HG02798 (cell line): Measurements from ENCODE around the gene CCDC148.
"Not testable (repeated sequence)": the region's sequence is repeated elsewhere in the genome, so short reads cannot be mapped to it uniquely, and the experiment has no call there.

Experiments used
- ATAC-seq: cut with Tn5 transposase; IDR thresholded peaks from one replicate; pipeline ENCODE4 v1.9.1; 2021; ENCODE audit warnings: mild to moderate bottlenecking; ENCODE audit not compliant: unreplicated experiment, poor library complexity

The CCDC148 gene

GRCh38 chr2:158380746-158381145, 75.8 kb downstream of the CCDC148 start:
- no peak for ATAC-seq

DNA sequence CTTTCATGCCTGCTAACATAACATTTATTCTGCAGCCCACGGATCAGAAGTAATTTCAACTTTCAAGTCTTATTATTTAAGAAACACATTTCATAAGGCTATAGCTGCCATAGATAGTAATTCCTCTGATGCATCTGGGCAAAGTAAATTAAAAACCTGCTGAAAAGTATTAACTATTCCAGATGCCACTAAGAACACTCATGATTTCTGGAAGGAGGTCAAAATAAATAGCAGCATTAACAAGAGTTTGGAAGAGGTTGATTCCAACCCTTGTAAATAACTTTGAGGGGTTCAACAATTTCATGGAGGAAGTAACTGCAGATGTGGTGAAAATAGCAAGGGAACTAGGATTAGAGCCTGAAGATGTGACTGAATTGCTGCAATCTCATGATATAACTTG, 77.6 kb downstream of the CCDC148 start:
- ATAC-seq: no peak

GRCh38 chr2:158366342-158366741, 90.2 kb downstream of the CCDC148 start:
- no peak for ATAC-seq

- peak; percentile 73 for ATAC-seq
Observed at GRCh38 chr2:158359846-158360245, 96.7 kb downstream of the CCDC148 start.

DNA sequence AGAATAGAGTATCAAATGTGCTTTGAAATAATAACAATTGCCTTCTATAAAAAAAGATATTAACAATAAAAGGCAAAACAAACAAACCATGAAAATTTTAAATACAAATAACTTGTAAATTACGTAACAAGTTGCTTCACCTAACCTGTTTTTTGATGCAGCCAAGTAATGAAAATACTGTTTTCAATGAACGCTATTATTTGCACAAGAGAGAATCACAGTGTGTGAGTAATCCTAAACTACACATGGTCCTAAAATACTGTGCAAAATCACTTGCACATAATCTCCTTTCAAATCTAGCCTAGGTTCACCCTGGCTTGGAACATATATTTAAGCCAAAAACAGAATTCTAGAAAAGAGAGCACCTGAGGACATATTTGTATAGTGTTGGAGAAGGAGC, 98.9 kb downstream of the CCDC148 start:
- ATAC-seq: no peak

- ATAC-seq: no peak
Observed at GRCh38 chr2:158357122-158357521, 99.4 kb downstream of the CCDC148 start.

DNA sequence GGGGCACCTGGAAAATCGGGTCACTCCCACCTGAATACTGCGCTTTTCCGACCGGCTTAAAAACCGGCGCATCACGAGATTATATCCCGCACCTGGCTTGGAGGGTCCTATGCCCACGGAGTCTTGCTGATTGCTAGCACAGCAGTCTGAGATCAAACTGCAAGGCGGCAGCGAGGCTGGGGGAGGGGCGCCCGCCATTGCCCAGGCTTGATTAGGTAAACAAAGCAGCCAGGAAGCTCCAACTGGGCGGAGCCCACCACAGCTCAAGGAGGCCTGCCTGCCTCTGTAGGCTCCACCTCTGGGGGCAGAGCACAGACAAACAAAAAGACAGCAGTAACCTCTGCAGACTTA, 105.1 kb downstream of the CCDC148 start:
- ATAC-seq: not testable (repeated sequence)

DNA sequence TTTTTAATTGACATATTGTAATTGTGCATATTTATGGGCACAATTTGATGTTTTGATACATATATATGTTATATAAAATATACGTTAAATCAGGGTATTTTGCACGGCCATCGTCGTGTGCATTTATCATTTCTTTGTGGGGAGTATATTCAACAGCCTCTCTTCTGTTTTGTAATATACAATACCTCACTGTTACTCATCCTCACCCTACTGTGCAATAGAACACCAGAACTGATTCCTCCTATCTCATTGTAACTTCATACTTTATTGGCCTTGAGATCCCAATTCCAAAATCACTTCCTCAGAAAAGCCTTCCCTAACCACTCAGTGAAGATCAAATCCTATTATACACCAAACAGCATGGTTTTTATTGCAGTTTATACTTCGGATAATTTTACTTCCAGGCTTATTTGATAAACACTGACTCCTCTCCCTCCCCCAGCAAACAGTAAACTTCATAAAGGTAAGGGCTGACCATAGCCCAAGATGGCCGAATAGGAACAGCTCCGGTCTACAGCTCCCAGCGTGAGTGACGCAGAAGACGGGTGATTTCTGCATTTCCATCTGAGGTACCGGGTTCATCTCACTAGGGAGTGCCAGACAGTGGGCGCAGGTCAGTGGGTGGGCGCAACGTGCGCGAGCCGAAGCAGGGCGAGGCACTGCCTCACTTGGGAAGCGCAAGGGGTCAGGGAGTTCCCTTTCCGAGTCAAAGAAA, 105.6 kb downstream of the CCDC148 start:
- ATAC-seq: not testable (repeated sequence)

- no peak for ATAC-seq
Observed at GRCh38 chr2:158346032-158346431, 110.5 kb downstream of the CCDC148 start.

- ATAC-seq: no peak
Observed at GRCh38 chr2:158339513-158339912, 117.0 kb downstream of the CCDC148 start.

GRCh38 chr2:158337018-158337417, 119.5 kb downstream of the CCDC148 start:
- no peak for ATAC-seq

DNA sequence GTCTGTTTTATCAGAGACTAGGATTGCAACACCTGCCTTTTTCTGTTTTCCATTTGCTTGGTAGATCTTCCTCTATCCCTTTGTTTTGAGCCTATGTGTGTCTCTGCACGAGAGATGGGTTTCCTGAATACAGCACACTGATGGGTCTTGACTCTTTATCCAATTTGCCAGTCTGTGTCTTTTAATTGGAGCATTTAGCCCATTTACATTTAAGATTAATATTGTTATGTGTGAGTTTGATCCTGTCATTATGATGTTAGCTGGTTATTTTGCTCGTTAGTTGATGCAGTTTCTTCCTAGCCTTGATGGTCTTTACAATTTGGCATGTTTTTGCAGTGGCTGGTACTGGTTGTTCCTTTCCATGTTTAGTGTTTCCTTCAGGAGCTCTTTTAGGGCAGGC, 124.8 kb downstream of the CCDC148 start:
- ATAC-seq: not testable (repeated sequence)

GRCh38 chr2:158325782-158326340, 130.7 kb downstream of the CCDC148 start:
- no peak for ATAC-seq

GRCh38 chr2:158325031-158325781, 131.3 kb downstream of the CCDC148 start:
- ATAC-seq: no peak

- ATAC-seq: no peak
Observed at GRCh38 chr2:158323381-158323780, 133.2 kb downstream of the CCDC148 start.

DNA sequence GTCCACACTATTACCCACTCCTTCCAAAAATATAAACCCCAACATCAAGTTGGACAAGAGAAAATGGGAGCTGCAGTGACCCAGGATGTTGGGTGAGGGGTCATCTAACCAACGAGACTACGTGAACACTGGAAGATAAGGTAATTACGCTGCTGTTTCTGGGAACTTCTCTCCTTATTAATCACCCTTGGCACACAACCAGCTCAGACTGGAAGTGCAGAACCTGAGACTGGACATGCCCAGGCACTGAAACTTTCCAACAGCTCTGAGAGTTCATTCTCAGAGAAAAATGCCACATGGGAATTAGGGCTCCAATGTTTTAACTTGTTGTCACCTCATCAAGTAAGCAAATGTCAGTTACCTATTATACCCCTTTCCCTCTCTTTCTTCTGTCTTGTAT, 135.3 kb downstream of the CCDC148 start:
- no peak for ATAC-seq

- ATAC-seq: no peak
Observed at GRCh38 chr2:158319269-158319668, 137.3 kb downstream of the CCDC148 start.

GRCh38 chr2:158317642-158318041, 138.9 kb downstream of the CCDC148 start:
- peak; percentile 51 for ATAC-seq

DNA sequence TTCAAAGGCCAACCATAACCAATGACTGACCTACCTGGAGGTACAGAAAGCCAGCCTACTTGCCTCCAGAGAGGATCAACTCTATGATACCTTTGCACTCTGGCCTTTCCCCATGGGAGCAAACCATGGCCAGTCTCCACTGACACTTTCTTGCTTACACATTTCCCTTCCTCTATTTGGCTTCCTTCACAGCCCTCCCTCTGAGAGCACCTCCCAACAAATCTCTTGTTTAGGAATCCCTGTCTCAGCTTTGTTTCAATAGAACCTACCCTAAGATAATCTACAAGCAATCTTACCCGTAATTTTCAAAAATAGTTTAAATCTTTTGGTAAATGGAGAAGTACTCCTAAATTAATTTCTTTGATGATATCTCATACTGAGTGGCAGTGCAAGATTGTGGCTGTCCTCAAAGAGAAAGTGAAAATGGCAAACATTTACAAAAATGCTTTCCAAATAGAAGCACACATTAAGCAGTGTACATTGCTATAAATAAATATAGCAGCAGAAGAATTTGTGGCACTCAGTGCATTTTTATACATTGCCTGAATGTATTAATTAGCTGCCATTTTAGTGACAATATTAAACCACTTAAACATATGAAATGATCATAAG, 140.6 kb downstream of the CCDC148 start:
- ATAC-seq: peak; percentile 46

GRCh38 chr2:158315000-158315399, 141.6 kb downstream of the CCDC148 start:
- no peak for ATAC-seq

GRCh38 chr2:158313734-158314133, 142.8 kb downstream of the CCDC148 start:
- ATAC-seq: no peak
